ENCODE results near the gene TNFAIP1. TPM values are rescaled to one million over a fixed set of nuclear protein-coding genes. Genes with fewer than 3 reads are reported as not detected.

Gene TNFAIP1
- total RNA-seq, 2 donors from 2014 or later = 15.2 to 15.8 TPM

DNA sequence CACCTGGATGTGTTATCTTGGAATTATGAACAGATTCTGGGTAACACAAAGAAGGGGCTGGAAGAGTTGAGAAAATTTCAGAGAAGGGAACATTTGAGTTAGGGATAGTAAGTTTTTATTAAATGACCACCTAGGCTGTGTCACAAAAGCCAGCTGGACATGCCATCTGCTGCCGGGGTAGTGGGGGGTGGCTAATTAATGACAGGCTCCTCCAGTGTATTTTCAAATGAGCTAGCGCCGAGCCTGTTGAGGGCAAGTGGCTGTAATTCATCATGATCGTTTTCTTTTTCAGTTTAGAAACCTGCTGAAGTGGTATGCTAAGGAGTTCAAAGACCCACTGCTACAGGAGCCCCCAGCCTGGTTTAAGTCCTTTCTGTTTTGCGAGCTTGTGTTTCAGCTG, 10.3 kb upstream of the TNFAIP1 start:
- Histone ChIP-seq H3K36me3 (replicated peaks in 1 of 2; ENCODE audit: insufficient read depth in 1 of 2, low read depth in 2 of 2) (peaks cover 4 to 9% of the 10 kb centered on the region in 2 donors), H3K9me3 (no peaks in the 10 kb centered on the region), H3K4me1 (peaks cover 64% of the 10 kb centered on the region), H3K27ac (peak overlapping the region; percentile 55 to 95 (median 70)), H3K27me3 (no peaks in the 10 kb centered on the region), H3K4me3 (no peak overlapping the region)
- 21 to 30% methylated on average over 5 of the region's 5 CpGs for WGBS, 2 donors
- intact Hi-C loops (cut with DNase I) = no loop called here
- ATAC-seq (no peak), DNase-seq (no peak)
- TF ChIP-seq, protein P1, sequence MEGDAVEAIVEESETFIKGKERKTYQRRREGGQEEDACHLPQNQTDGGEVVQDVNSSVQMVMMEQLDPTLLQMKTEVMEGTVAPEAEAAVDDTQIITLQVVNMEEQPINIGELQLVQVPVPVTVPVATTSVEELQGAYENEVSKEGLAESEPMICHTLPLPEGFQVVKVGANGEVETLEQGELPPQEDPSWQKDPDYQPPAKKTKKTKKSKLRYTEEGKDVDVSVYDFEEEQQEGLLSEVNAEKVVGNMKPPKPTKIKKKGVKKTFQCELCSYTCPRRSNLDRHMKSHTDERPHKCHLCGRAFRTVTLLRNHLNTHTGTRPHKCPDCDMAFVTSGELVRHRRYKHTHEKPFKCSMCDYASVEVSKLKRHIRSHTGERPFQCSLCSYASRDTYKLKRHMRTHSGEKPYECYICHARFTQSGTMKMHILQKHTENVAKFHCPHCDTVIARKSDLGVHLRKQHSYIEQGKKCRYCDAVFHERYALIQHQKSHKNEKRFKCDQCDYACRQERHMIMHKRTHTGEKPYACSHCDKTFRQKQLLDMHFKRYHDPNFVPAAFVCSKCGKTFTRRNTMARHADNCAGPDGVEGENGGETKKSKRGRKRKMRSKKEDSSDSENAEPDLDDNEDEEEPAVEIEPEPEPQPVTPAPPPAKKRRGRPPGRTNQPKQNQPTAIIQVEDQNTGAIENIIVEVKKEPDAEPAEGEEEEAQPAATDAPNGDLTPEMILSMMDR (IDR thresholded peaks at IDR 0.05) = no peak
- TF ChIP-seq POLR2A (IDR thresholded peaks at IDR 0.05) = no peak

DNA sequence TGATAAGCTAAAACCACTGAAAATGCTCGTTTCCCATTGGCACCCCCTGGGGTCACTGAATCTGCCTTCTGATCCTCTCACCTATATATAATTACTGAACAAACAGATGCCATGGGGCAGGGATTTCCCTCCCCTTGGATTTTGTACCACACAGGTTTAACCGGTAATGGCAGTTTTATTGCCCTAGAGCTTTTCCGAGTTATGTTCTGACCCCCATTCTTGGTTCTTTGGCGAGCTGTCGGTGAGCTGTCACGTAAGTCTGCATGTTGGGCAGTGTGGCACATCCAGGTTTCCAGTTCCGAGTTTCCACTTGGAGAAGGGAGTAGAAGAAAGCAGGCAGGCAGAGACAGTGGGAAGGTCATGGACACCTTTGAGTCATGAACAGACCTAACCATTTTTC, 9.4 kb upstream of the TNFAIP1 start:
- ATAC-seq = peak; percentile 17
- intact Hi-C loops (cut with DNase I) = no loop called here
- H3K27ac ChIP-seq = peak overlapping the region in 3 of 4 donors; percentile 69 to 95 (median 71)

DNA sequence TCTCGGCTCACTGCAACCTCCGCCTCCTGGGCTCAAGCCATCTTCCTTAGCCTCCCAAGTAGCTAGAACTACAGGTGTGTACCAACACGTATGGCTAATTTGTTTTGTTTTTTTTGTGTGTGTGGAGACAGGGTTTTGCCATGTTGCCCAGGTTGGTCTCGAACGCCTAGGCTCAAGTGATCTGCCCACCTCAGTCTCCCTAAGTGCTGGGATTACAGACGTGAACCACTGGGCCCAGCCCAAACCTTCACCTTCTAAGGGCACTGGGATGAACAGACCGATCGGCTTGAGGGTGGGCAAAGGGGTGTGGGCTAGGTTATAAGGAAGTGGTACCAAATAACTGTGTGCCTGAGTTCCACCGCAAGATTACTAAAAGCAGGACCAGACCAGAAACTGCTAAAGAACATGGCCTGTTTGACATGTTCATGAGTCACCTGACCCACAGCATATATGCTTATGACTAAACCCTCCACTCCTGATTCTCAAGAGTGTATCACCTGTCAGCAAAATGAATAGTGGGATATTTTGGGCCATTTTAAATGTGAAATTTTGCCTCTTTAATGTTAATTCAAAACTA, 8.4 kb upstream of the TNFAIP1 start:
- H3K36me3 ChIP-seq (replicated peaks in 1 of 2; ENCODE audit: insufficient read depth in 1 of 2, low read depth in 2 of 2) = peaks cover 4 to 9% of the 10 kb centered on the region in 2 donors
- peak overlapping the region in 3 of 4 donors; percentile 69 to 95 (median 71) for H3K27ac ChIP-seq
- no peaks in the 10 kb centered on the region for H3K9me3 ChIP-seq
- no peak overlapping the region for H3K4me3 ChIP-seq
- peaks cover 59% of the 10 kb centered on the region for H3K4me1 ChIP-seq
- no peak for TF ChIP-seq POLR2A (IDR thresholded peaks at IDR 0.05)
- TF ChIP-seq, protein P1 (IDR thresholded peaks at IDR 0.05) = no peak
- intact Hi-C loops (cut with DNase I) = no loop called here
- DNase-seq (no peak), ATAC-seq (no peak)
- WGBS, 2 donors = 78 to 81% methylated on average over 9 of the region's 9 CpGs
- H3K27me3 ChIP-seq = no peaks in the 10 kb centered on the region

More for the DNA sequence above, 9.4 kb upstream of the TNFAIP1 start:
- Histone ChIP-seq H3K36me3 (replicated peaks in 1 of 2; ENCODE audit: insufficient read depth in 1 of 2, low read depth in 2 of 2) (peaks cover 4 to 9% of the 10 kb centered on the region in 2 donors), H3K4me1 (peaks cover 57% of the 10 kb centered on the region), H3K9me3 (no peaks in the 10 kb centered on the region), H3K27me3 (no peaks in the 10 kb centered on the region), H3K4me3 (no peak overlapping the region)
- no peak for TF ChIP-seq POLR2A (IDR thresholded peaks at IDR 0.05)
- TF ChIP-seq, protein P1 (IDR thresholded peaks at IDR 0.05) = no peak
- 24 to 38% methylated on average over 7 of the region's 7 CpGs for WGBS, 2 donors
- DNase-seq = peak in 3 of 4 donors; percentile 52 to 61 (median 58)

DNA sequence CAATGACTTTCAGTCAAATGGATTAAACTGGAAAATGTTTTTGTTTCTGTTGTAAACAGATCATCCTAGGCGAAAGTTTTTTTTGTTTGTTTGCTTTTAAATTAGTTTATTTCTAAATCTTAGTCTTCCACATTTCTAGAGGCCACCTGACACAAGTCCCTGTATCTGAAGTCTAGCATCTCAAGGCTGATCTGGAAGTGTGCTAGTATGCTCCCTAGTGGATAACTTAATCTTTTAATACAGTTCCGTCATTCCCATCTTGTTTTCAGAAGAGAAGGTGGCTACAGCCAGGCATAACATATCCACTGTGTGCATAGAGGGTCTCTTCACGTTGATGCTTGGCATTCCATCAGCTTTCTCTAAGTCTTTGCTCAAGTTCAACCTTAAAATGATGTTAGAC, 7.9 kb upstream of the TNFAIP1 start:
- DNase-seq (no peak), ATAC-seq (no peak)
- 36 to 40% methylated on average over 3 of the region's 3 CpGs for WGBS, 2 donors
- Histone ChIP-seq H3K9me3 (no peaks in the 10 kb centered on the region), H3K4me3 (no peak overlapping the region), H3K27me3 (no peaks in the 10 kb centered on the region), H3K4me1 (peaks cover 59% of the 10 kb centered on the region), H3K36me3 (replicated peaks in 1 of 2; ENCODE audit: insufficient read depth in 1 of 2, low read depth in 2 of 2) (peaks cover 4 to 9% of the 10 kb centered on the region in 2 donors), H3K27ac (peak overlapping the region in 1 of 4 donors; percentile 95)
- TF ChIP-seq POLR2A (IDR thresholded peaks at IDR 0.05) = no peak
- TF ChIP-seq, protein P1 (IDR thresholded peaks at IDR 0.05) = peak in 1 of 7 experiments; percentile 9
- intact Hi-C loops (cut with DNase I) = no loop called here

DNA sequence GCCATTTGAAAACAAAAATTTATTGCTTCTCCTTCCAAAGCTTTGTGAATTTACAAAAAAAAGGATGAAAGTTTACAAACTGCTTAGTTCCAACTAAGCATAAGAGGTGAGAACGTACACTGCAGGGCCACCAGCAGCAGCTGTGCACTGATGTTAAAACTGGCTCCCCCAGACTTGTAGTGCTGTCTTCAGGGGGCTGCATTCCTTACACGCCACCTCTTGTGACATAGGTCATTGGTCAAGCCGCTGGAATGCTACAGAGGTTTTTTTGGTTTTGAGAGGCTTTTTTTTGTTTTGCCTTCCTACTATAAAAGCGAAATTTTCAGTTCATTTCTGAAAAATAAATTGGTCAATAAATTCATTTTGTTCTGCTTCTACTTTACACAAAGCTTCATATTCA, 7.2 kb upstream of the TNFAIP1 start:
- WGBS, 2 donors = 74 to 75% methylated on average over 4 of the region's 4 CpGs
- intact Hi-C loops (cut with DNase I) = no loop called here
- no peak for TF ChIP-seq POLR2A (IDR thresholded peaks at IDR 0.05)
- H3K4me1 ChIP-seq = peaks cover 59% of the 10 kb centered on the region
- H3K9me3 ChIP-seq = no peaks in the 10 kb centered on the region
- no peak for ATAC-seq
- no peak for DNase-seq
- peak overlapping the region in 1 of 4 donors; percentile 95 for H3K27ac ChIP-seq
- H3K27me3 ChIP-seq = no peaks in the 10 kb centered on the region
- H3K4me3 ChIP-seq = no peak overlapping the region
- H3K36me3 ChIP-seq (replicated peaks in 1 of 2; ENCODE audit: insufficient read depth in 1 of 2, low read depth in 2 of 2) = peaks cover 4 to 9% of the 10 kb centered on the region in 2 donors
